Gastrocnemius medialis (tissue), 4 donors: Measurements from ENCODE around the gene CHI3L2. TPM values are rescaled to one million over a fixed set of nuclear protein-coding genes. Genes with fewer than 3 reads are reported as not detected.

Source experiments
- ATAC-seq, 2 donors: fragments of 150-250 bp; one replicate each; pipeline ENCODE4 v1.9.1; 2016
- DNase-seq, 2 donors: peaks; one replicate each; pipeline ENCODE4 v3.0.0-alpha.2; 2019
- H3K27ac ChIP-seq, 4 donors: fragments of 200-600 bp; sonication (generic); 1 replicate in 1 of 4; 2 replicates in 3 of 4; pipeline ENCODE4 v1.5.1; 2016 to 2018; ENCODE audit warnings: mild to moderate bottlenecking in 2 of 4, moderate library complexity in 1 of 4
- H3K27me3 ChIP-seq, 3 donors: fragments of 200-600 bp; sonication (generic) in 2 of 3; 1 replicate in 1 of 3; 2 replicates in 2 of 3; pipeline versions ENCODE4 v1.5.1 to v1.6.0; 2016 to 2019; ENCODE audit warnings: mild to moderate bottlenecking in 1 of 3, moderate library complexity in 1 of 3
- H3K36me3 ChIP-seq, 2 donors: fragments of 200-600 bp; sonication (generic) in 1 of 2; one replicate each; pipeline ENCODE4 v1.5.1; 2017 to 2018
- H3K4me1 ChIP-seq, 2 donors: fragments of 200-600 bp; sonication (generic) in 1 of 2; one replicate each; pipeline ENCODE4 v1.5.1; 2016 to 2017; ENCODE audit warnings: mild to moderate bottlenecking in 2 of 2
- H3K4me3 ChIP-seq, 4 donors: fragments of 200-600 bp; sonication (generic) in 3 of 4; 1 replicate in 1 of 4; 2 replicates in 3 of 4; pipeline ENCODE4 v1.5.1; 2016 to 2019; ENCODE audit warnings: mild to moderate bottlenecking in 2 of 4
- H3K9me3 ChIP-seq, 3 donors: fragments of 200-600 bp; sonication (generic) in 2 of 3; 1 replicate in 1 of 3; 2 replicates in 2 of 3; pipeline ENCODE4 v1.5.1; 2016 to 2019
- CTCF ChIP-seq, 5 experiments: fragments of 450-650 bp in 3 of 5; fragments of 200-600 bp in 2 of 5; sonication (generic) in 2 of 5; IDR thresholded peaks in 4 of 5; conservative IDR thresholded peaks in 1 of 5; 1 replicate in 4 of 5; 2 replicates in 1 of 5; pipeline ENCODE4 v1.5.1; 2016 to 2019; ENCODE audit warnings: antibody characterized with exemption in 5 of 5, mild to moderate bottlenecking in 3 of 5, moderate library complexity in 3 of 5
- POLR2A ChIP-seq, 2 donors: fragments of 450-650 bp; IDR thresholded peaks; one replicate each; pipeline ENCODE4 v1.6.1; 2017; ENCODE audit warnings: antibody characterized with exemption in 2 of 2, mild to moderate bottlenecking in 2 of 2, moderate library complexity in 2 of 2
- in situ Hi-C, 4 donors: fragments of 200-750 bp; cut with MboI; loops; one replicate each; pipeline versions ENCODE4 v1.15.0 to v1.8.0; 2017; ENCODE audit warnings: low sequenced_read_pairs in 4 of 4
- intact Hi-C: fragments of 100-400 bp; cut with DNase I; formaldehyde crosslinking; loops from one replicate; pipeline ENCODE4 v1.15.1; 2023; ENCODE audit warnings: low total_unique reads
- total RNA-seq, 4 donors: library from RNA; depleted of rRNA; stranded (reverse); fragments of >200 nt; gene quantifications; one replicate each; pipeline versions ENCODE4 v1.1.0 to v1.2.3, GENCODE V29; 2016

Gene CHI3L2
- total RNA-seq, 4 donors from 2014 or later: 0.40 to 2.3 (median 1.9) TPM; not detected in 1

DNA sequence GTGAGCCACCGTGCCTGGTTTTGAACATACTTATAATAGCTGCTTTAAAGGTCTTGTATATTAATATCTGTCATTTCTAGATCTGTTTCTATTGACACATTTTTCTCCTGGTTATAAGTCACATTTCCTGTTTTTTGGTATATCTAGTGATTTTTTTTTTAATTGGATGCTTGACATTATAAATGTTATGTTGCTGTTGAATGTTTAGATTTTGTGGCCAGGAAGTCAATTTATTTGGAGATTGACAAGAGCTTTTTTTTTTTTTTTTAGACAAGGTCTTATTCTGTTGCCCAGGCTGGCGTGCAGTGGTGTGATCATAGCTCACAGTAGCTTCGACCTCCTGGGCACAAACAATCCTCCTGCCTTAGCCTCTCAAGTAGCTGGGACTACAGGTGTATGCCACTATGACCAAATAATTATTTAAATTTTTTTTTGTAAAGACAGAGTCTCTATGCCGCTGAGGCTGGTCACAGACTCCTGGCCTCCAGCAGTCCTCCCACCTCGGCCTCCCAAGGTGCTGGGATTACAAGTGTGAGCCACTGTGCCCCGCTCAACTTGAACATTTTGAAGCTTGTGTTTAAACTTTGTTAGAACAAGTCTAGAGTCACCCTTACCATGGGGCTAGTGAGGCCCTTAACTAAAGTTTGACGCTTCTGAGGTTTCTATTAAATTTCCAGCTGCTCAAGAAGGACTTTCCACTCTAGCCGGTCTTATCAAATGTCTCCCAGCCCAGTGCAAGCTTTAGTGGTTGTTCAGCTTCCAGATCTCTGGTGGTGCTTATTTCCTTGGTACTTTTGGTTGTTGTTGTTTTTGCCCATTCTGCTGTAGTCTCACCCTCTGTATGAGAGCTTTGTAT is 8.6 kb upstream of the CHI3L2 start:
- in situ Hi-C loops (no loop called here), intact Hi-C loops (no loop called here)

GRCh38 chr1:111219557-111220286 is 7.8 kb upstream of the CHI3L2 start:
- in situ Hi-C loops: loop anchor here (10.0 kb wide), 4 partner anchors 105 to 555 kb away; no protein-coding TSS in a partner anchor

More for the DNA sequence above, 8.6 kb upstream of the CHI3L2 start:
- H3K4me3 ChIP-seq: no peak overlapping the region
- H3K36me3 ChIP-seq: no peaks in the 10 kb centered on the region
- no peak overlapping the region for H3K27ac ChIP-seq
- TF ChIP-seq POLR2A (IDR thresholded peaks at IDR 0.05) (no peak), CTCF (IDR thresholded peaks at IDR 0.05 in 4 of 5, conservative IDR thresholded peaks at IDR 0.05 in 1 of 5) (no peak)
- DNase-seq: no peak
- H3K9me3 ChIP-seq: no peaks in the 10 kb centered on the region
- no peaks in the 10 kb centered on the region for H3K27me3 ChIP-seq
- H3K4me1 ChIP-seq: no peaks in the 10 kb centered on the region
- ATAC-seq: no peak

GRCh38 chr1:111220302-111220890 is 7.1 kb upstream of the CHI3L2 start:
- H3K36me3 ChIP-seq: no peaks in the 10 kb centered on the region
- intact Hi-C loops (no loop called here), in situ Hi-C loops (loop anchor here (10.0 kb wide), 4 partner anchors 104 to 554 kb away; no protein-coding TSS in a partner anchor)
- H3K9me3 ChIP-seq: no peaks in the 10 kb centered on the region
- no peak for ATAC-seq
- H3K27ac ChIP-seq: no peak overlapping the region
- no peaks in the 10 kb centered on the region for H3K4me1 ChIP-seq
- DNase-seq: no peak
- H3K4me3 ChIP-seq: no peak overlapping the region
- H3K27me3 ChIP-seq: no peaks in the 10 kb centered on the region
- TF ChIP-seq CTCF (IDR thresholded peaks at IDR 0.05 in 4 of 5, conservative IDR thresholded peaks at IDR 0.05 in 1 of 5) (no peak), POLR2A (IDR thresholded peaks at IDR 0.05) (no peak)

More at GRCh38 chr1:111219557-111220286, 7.8 kb upstream of the CHI3L2 start:
- Histone ChIP-seq H3K9me3 (no peaks in the 10 kb centered on the region), H3K27me3 (no peaks in the 10 kb centered on the region), H3K36me3 (no peaks in the 10 kb centered on the region), H3K4me3 (no peak overlapping the region), H3K4me1 (no peaks in the 10 kb centered on the region), H3K27ac (no peak overlapping the region)
- TF ChIP-seq CTCF (IDR thresholded peaks at IDR 0.05 in 4 of 5, conservative IDR thresholded peaks at IDR 0.05 in 1 of 5): no peak
- no peak for TF ChIP-seq POLR2A (IDR thresholded peaks at IDR 0.05)
- intact Hi-C loops: no loop called here
- DNase-seq (no peak), ATAC-seq (no peak)

DNA sequence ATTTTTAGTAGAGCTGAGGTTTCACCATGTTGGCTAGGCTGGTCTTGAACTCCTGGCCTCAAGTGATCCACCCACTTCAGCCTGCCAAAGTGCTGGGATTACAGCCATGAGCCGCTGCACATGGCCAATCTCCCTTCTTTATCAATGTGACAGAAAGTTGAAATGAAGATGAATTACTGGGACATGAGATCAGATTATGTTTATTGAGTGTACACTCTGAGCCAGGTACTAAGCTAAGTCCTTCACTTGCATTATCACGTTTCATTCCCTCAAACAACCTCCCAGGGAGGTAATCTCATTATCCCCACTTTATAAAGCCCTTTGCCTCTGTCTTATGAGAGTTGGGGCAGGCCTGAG is 6.3 kb upstream of the CHI3L2 start:
- no peak overlapping the region for H3K4me3 ChIP-seq
- ATAC-seq (no peak), DNase-seq (no peak)
- intact Hi-C loops: no loop called here
- H3K9me3 ChIP-seq: no peaks in the 10 kb centered on the region
- in situ Hi-C loops: loop anchor here (10.0 kb wide), 4 partner anchors 104 to 554 kb away; no protein-coding TSS in a partner anchor
- no peaks in the 10 kb centered on the region for H3K27me3 ChIP-seq
- H3K27ac ChIP-seq: no peak overlapping the region
- no peaks in the 10 kb centered on the region for H3K4me1 ChIP-seq
- TF ChIP-seq CTCF (IDR thresholded peaks at IDR 0.05 in 4 of 5, conservative IDR thresholded peaks at IDR 0.05 in 1 of 5) (no peak), POLR2A (IDR thresholded peaks at IDR 0.05) (no peak)
- no peaks in the 10 kb centered on the region for H3K36me3 ChIP-seq
